B cell (primary cell): ENCODE measurements around the gene STX12.

ENCODE experiments used
- EZH2 ChIP-seq: IDR thresholded peaks from 2 replicates; pipeline ENCODE4 v1.6.1; 2012; ENCODE audit warnings: borderline replicate concordance, low read depth, mild to moderate bottlenecking, moderate library complexity, low read length; ENCODE audit not compliant: insufficient read depth, poor library complexity, severe bottlenecking
- TF ChIP-seq, protein P1 (sequence below): fragments of 200-600 bp; IDR thresholded peaks from one replicate; pipeline ENCODE4 v1.8.0; 2022; ENCODE audit warnings: antibody characterized with exemption, mild to moderate bottlenecking

DNA sequence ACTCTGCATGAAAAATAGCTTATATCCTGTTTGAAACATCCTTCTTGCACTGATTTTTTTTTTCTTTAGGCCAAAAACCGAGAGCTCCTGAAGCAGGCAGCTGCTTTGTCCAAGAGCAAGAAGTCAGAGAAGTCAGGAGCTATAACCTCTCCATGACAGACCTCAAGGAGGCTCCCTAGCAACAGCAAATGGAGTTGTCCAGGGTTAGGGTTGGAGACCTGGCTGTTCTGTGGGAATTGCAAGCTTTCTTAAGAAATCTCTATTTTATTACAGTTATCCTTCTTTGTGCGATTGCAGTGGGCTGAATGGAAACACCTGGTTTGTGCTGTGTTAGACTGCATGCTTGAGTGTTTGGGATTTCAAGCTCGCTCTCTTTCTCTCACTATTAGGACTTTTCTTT lies 12.6 kb upstream of the STX12 start:
- TF ChIP-seq, protein P1, sequence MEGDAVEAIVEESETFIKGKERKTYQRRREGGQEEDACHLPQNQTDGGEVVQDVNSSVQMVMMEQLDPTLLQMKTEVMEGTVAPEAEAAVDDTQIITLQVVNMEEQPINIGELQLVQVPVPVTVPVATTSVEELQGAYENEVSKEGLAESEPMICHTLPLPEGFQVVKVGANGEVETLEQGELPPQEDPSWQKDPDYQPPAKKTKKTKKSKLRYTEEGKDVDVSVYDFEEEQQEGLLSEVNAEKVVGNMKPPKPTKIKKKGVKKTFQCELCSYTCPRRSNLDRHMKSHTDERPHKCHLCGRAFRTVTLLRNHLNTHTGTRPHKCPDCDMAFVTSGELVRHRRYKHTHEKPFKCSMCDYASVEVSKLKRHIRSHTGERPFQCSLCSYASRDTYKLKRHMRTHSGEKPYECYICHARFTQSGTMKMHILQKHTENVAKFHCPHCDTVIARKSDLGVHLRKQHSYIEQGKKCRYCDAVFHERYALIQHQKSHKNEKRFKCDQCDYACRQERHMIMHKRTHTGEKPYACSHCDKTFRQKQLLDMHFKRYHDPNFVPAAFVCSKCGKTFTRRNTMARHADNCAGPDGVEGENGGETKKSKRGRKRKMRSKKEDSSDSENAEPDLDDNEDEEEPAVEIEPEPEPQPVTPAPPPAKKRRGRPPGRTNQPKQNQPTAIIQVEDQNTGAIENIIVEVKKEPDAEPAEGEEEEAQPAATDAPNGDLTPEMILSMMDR = no peak
- TF ChIP-seq EZH2 = no peak
